ENCODE results near the gene SDK1.
A peak's percentile ranks its signal among the peaks of the same experiment; 100 is the strongest.
"Not testable (repeated sequence)": the region's sequence is repeated elsewhere in the genome, so short reads cannot be mapped to it uniquely, and the experiment has no call there.

The SDK1 gene

DNA sequence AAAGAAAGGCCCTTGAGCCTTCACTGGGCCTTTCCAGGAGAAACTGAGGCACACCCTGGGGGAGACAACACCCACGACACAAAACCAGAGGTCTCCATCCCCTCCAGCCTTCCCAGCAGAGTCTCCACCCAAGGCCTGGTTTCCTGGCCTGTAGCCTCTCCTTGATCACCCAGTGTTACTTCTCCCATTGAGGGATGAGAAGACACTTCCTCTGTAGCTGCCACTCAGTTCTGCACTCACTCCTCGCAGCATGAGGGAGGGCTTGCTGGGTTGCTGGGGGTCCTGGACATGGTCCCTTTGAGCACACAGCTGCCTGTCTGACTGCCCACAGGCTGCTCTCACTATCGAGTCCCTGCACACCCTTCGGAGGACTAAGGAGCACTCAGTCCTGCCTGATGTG lies 943.0 kb downstream of the SDK1 start:
- no peak for DNase-seq

- no peak for DNase-seq
Measured at GRCh38 chr7:4244635-4245034, 943.6 kb downstream of the SDK1 start.

- no peak for DNase-seq
Measured at GRCh38 chr7:4245135-4245865, 944.2 kb downstream of the SDK1 start.

DNA sequence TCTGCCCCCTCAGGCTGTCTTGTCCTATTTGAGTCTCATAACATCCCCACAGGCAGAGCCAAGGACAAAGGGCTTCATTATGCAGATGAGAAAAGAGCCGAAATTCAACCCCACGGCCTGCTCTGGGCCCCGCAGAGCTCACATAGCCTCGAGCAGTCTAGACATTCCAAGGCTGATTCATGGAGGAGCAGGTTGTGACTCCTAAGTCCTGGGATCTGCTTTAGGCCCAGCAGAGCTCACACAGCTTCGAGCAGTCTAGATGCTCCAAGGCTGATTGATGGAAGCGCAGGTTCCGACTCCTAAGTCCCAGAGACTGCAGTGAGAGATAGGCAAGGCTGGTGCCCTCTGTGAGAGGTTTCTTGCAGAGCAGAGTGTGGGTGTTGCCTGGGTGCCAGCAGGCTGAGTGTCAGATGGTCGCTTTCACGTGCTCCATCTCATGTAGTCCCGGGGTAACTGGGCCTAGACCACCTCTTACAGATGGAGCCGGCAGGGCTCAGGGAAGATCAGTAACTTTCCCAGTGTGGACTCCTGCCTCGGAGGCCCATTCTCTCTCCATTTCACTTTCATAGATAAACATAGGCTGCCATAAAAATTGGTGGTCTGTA lies 944.9 kb downstream of the SDK1 start:
- peak; percentile 43 for DNase-seq

DNA sequence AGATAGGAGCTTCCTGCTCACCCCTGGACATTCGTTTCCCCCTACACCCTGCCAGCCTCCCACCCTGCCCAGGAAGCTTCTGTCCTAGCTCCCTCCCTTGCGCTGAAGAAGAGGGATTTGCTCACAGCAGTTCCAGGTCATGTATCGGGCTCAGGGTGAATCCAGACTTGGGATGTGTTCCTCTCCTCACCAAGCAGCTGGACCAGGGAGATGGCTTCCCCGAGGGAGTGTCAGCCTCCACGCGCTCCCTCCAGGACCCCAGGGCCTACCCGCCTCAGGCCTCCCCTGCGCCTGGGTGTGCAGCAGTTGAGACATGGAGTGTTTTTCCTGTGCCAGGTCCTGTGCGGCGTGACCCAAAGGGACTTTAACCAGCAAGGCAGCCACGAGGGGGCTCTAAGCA lies 945.5 kb downstream of the SDK1 start:
- DNase-seq: no peak

DNA sequence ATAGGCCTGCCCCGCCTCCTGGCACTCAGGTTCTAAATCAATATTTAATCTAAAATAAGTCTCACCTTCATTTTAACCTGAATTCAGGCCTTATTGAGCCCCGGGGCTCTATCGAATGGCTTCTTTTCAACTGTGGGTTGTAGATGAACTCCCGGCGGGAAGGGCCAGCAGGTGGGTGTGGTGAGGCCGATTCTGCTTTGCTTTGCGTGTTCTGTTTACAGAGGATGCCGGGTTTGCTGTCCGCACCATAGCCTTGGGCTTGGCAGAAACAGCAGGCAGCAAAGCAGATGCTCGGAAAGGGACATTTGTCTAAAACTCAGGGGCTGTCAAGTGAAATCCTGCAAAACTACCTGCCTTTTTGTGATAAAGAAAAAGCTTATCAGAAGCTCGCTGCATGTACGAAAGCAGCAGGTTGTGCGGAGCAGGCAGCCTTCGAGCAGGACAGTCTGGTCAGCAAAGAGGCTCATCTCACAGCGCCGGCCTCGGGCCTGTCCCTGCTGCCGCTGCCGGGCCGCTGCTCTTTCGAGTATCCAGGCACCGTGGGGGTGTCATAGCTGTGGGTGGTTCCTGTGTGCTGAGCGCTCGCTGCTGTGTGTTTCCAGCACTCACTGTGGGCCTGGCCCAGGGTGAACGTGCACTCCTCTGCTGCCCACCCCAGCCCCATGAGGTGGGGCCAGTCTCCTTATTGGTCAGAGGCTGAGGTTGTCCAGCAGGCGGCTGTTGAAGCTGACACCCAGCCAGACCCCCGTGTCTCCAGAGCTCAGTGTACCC lies 946.2 kb downstream of the SDK1 start:
- DNase-seq: peak; percentile 36

DNA sequence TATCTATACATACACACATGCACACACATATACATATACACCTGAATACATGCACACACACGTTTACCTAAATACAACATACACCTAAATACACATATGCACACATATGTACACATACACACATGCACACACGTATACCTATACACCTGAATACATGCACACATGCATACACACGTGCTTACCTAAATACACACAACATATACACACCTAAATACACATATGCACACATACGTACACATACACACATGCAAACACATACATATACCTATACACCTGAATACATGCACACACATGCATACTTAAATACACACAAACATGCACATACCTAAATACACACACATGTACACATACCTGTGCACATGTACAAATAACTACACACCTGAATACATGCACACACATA lies 947.2 kb downstream of the SDK1 start:
- no peak for DNase-seq

- DNase-seq: no peak
Measured at GRCh38 chr7:4249241-4249640, 948.2 kb downstream of the SDK1 start.

DNA sequence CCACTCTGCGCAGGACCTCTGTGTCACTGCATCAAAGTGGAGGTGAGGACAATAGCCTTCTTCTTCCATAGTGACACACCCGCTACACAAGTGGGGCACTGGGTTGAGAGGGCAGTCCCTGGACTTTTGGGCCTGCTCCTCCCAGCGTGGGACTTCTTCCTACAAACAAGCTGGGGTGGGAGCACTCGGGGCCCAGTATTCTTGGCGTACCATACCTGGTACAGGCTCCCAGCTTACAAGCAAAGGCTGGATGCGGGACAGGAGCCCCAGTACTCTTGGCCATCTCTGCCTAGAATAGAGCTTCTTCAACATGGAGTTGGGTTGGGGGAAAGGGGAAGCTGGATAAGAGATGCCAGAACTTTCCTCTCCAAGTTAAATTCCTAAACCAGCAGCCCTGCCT lies 954.3 kb downstream of the SDK1 start:
- DNase-seq: no peak

DNA sequence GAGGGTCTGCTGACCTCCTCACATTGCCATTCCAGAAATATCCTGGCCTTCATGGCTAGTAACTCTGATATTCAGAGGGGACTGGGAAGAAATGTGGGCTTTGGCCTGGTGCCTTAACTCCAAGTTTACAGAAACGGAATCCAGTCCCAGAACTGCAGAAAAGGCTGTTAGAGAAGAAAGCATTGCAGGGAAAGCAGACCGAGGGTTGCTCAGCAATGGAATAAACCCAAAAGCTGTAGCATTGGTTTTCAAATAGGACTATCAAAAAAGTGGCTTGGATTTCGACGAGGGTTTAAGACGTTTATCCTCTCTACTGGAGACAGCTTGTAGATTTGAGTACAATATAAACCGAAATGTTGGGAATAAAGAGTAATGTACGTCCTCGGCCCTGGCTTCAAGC lies 955.2 kb downstream of the SDK1 start:
- DNase-seq: no peak

DNA sequence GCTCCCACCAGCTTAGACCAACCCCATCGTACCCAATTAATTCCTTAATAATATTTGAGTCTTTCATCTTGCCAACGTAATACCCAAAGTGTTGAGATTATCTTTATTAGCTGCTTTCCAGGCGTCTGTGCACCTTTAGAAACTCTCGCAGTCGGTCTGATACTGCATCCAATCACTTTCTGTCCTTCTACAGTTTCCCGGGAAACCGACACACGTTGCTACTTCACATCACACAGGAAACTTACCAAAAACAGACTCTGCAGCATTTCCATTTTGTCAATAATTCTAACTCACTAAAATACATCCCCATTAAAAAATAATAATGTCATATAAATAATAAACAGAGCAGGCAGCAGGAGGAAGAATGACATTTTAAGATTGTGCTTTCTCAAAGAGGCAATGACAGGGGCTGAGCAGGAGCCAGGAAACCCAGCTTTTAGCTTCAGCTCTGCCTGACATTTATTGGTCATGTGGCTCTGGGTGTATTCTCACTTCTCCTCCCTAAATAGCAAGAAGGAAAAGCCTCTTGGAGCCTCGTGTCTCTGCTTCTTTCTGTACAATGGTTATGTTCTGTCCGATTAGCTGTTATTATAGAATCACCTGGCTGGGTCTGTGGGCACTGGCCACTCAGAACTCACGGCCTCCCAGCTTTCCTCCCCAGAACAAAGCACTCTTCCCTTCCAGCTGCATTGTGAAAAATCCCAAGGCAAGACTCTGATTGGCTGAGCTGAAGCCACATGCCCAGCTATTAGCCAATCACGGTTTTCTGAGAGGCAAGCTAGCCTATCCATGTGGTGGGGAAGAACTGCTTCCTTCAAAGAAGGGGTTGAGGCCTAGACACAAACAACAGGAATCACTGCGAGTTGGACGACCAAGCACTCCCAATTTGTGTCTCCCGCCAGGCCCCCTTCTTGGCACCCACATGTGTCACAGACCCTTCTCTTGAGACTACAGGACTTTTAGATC lies 956.4 kb downstream of the SDK1 start:
- DNase-seq: no peak

DNA sequence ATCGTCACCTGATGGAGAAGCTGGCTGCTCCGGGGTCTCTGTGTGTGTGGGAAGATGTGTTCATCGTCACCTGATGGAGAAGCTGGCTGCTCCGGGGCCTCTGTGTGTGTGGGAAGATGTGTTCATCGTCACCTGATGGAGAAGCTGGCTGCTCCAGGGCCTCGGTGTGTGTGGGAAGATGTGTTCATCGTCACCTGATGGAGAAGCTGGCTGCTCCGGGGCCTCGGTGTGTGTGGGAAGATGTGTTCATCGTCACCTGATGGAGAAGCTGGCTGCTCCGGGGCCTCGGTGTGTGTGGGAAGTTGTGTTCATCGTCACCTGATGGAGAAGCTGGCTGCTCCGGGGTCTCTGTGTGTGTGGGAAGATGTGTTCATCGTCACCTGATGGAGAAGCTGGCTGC lies 959.1 kb downstream of the SDK1 start:
- DNase-seq: not testable (repeated sequence)

DNA sequence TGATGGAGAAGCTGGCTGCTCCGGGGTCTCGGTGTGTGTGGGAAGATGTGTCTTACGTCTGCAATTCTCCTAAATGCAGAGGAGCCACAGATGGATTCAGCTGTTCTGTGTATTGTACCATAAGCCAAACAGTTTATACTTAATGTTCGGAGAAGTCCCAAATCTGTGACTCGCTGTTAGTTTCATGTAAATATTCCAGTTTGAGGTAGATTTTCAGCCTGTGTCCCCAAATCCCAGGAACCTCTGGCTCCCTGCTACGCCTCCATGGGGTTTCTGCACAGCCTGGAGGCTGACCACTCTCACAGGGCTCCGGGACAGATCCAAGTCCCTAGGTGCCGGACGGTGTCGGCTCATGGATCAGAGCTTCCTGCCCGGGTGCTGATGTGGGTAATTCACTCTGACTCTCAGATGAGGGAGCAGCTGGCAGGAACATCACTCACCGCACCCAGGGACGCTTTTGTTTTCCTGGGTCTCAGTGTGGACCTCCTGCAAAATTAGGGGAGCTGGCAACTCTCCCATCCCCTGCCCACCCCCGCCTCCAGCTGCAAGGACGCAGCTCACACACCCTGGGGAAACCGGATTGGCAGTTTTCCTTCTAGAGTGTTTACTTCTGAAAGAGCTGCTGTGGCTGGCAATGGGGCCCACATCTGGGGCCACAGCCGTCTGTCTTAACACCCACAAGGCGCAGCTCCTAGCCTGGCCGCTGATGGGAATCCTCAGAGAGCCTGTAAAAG lies 960.0 kb downstream of the SDK1 start:
- DNase-seq: peak; percentile 29

DNA sequence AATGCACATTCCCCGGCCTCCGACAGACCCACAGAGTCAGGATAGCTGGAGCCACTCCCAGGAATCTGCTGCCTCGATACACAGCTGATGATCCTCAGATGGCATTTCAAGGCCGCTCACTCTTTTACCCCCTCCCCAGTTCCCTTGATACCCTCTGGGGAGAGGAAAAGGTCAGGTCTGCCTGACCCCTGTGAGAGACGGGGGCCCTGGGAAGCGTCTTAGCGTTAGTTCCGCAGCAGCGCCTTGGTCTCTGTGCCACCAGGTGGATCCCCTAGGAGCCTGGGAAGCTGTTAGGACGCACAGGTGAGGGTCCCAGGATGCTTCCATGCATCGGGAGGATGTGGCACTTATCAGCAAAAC lies 960.5 kb downstream of the SDK1 start:
- DNase-seq: peak; percentile 33

DNA sequence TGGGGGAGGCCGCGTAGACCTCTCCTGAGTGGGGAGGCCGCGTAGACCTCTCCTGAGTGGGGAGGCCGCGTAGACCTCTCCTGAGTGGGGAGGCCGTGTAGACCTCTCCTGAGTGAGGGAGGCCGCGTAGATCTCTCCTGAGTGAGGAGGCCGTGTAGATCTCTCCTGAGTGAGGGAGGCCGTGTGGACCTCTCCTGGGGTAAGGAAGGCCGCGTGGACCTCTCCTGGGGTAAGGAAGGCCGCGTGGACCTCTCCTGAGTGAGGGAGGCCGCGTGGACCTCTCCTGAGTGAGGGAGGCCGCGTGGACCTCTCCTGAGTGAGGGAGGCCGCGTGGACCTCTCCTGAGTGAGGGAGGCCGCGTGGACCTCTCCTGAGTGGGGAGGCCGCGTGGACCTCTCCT lies 963.2 kb downstream of the SDK1 start:
- DNase-seq: not testable (repeated sequence)

GRCh38 chr7:4265066-4265465 lies 964.0 kb downstream of the SDK1 start:
- DNase-seq: no peak

DNA sequence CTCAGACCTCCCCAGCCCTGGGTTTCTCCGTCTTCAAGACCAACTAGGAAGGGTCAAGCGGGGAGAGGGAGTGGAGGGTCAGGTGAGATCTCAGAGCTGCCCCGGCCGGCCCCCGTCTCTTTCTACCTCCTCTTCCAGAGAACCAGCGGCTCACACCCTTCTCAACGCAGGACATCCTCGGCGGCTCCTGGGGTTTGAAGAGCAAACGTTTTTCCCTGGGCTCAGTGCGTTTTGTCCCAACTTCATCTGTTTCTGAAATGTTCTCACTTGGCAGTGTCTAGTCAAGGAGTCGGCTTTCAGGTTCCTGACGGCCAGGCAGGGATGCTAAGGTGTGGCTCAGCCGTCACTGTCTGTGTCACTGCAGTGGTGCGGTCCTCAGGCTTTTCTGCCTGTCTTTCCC lies 964.6 kb downstream of the SDK1 start:
- DNase-seq: no peak

DNA sequence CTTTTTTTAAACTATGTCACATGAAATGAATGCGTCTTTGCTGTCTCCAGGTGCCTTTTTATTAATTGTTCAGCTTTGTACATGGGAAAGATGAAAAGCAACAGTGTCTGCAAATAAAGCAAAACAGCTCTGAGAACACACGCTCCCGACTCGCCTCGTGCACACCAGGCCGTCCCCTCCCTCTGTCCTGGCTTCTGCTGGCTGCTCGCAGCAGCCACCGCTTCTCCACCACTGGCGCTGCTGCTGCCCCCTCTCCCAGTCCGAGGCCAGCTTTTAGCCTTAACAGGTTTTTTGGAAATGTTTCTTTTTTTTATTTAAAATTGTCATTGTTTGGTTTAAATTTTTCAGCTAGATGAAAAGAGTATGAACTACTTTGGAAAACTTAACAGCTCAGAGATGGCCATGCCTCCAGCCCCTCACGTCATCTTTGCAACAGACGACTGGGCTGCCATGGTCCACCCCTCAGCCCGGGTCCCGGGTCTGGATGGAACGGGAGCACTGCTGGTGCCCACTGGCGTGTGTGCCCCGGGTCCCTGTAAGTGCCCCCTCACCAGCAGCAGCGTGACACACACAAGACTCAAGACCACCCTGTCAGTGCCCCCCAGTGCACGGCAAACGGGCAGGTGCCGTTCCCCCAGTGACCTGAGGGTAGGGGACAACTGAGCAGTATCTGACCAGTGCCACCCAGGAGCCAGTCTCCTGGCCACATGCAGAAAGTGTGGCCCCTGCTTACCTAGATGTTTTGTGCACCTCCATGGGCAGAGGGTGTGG lies 965.4 kb downstream of the SDK1 start:
- DNase-seq: no peak

DNA sequence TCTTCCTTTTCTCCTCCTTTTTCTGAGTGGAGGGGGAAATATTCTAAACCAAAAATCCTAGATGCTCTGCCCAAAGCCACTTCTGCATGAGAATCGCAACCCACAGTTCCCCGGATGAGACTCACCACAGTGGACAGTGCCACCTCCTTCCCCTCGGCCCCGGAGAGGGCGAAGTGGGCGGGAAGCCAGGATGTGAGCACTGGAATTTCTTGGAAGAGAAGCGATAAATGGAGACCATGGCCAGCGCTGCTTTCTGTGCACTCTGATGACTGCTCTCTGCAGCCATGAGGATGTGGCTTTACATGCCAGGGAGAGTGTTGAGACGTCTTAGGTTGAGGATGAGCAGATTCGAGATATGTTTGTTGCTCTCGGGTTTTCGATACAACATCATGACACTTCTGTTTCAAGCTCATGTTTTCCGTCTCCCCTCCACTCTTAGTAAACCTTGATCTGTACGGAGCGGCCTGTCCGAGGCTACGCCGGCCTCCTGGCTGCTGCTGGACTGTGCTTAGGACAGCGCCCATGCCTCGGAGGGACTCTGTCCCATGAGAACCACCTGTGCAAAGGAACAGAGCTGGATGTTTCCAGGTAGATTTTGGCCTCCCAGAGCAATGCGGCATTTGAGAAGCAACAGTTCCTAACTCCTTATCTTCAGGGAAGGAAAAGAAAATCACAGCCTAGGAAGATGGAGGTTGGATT lies 966.4 kb downstream of the SDK1 start:
- DNase-seq: no peak

DNA sequence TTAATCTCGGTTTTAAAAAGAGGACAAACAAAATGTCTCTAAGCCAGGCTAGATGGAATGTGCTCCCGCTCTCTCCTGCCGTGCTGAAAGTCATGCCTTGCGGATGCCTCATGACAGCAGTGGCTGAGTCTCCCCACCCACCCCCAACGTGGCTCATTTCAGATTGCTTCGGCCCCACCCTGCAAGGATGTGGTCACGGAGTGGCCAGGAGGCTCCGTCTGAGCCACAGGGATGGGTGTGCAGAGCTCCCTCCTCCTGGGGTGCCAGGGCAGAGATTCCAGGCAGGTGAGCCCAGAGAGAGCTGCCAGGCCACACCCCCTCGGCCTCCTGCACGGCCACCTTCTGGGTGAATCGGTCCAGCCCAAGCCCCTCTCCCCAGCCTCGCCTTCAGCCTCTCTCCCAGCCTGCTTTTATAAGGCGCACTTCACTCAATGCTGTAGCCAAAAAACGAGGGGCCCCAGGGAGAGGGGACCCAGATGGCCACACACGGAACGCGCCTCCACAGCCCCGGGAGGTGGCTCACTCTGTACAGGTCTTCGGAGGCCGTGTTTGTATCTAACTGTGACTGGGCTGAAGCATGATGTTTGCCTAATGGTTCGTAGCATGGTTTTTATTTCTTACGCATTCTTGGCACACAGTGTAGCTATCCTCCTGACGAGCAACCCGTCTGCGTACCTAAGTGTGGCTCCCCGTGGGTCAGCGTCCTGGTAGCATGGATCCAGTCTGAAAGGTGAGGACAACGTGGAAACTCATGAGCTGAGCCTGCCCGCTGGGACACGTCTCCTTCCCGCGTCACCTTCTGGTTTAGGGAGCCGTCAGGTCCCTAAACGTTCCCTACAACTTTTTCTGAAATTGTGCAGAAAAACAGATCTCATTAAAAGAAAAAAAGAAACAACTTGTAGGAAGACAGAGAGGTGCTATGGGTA lies 967.3 kb downstream of the SDK1 start:
- DNase-seq: no peak

Data from retina (tissue), 1 donor.